ENCODE measurements around the gene TLL2. TPM values are rescaled to one million over a fixed set of nuclear protein-coding genes. Genes with fewer than 3 reads are reported as not detected.
"Not testable (repeated sequence)": the region's sequence is repeated elsewhere in the genome, so short reads cannot be mapped to it uniquely, and the experiment has no call there.

The TLL2 gene
- total RNA-seq, result 10.8 TPM
- long read RNA-seq, partial matches to known transcripts, result 6 of 7 reads
- long read RNA-seq, other reads (novel, unspliced or antisense), result 1 of 7 reads

DNA sequence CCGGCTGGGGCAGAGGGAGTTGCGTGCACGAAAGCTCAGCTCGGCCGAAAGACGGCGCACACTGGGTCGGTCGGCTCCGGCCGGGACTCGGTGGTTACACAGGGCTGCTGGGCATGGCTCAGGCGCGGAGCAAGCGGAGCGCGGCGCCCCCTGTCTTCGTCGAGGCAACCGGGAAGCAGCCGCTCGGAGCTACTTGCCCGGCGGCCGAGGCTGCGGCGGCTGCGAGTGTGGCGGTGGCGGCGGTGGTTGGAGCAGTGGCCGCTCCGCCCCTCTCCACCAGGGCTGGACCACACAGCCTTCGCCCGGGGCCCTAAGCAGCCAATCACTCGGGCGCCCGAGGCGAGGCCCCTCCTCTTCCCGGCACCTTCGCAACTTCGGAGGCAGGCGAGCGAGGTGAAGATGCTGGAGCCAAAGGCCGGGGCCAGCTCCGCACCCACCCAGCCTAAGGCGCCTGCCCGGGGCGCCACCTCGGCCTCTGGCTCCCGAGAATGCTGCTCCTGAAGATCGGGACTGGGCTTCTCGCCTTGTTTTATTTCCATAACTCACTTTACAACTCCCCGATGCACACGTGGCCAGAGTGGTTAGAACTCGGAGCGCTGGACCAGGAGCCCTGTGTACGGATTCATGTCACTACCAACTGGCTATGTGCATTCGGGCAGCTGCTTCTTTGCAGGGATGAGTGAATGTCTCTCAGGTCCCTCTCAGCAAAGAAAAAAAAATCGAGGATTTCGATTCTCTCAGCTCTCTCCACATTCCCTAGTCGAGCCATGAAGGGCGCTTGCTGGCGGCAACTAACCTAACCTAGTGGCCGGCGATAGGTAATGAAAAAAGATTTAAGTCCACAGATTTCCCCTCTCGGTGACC, at the start of gene TLL2:
Gene TLL2 (minus strand): TSS at position 229 of the 864 bp plus-strand sequence. CDS start 241 bp downstream, outside the sequence.
- intact Hi-C loops (cut with DNase I), result loop anchor here (1.0 to 5.0 kb wide), 3 partner anchors 117 to 233 kb away; no protein-coding TSS in a partner anchor
- DNase-seq (ENCODE audit: missing footprints) (peak; percentile 93), ATAC-seq (peak; percentile 96)

DNA sequence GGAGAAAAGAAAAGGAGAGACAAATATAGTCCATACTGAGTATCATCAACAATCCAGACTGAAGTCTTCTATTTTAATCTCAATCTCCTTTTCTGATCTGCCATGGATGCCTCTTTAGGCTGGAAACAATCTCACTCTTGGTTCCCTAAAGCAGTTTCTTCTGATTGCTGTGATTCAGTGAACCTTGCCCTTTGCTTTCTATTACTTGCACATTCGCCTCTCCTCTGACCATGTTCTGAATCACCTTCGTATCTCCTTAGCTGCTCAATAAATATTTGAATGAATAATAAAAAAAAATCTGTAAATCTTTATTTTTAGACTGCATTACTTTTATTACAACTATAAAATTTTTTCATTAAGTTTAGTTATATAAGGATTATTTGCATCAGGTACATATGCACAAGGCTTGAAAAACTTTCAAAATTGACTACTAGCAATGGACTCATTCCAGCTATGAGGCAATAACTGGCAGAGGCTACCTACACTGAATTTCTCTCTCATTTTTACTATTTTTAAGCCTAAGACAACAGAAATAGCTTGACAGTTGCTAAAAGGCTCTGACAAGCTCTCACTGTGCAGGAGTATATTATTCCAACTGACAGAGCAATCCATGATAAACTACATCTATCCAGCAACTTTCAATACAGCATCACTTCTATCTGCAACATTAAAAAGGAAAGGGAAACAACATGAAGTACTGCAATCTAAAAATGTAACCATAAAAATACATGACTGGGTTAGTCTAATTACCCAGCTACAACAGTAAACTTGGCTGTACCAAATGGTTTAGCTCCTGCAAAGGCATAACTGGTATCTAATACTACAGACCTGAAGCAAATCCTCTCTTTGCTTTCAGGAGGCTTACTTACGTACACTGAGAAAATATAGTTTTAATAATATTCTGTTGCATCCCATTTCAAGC, 47.5 kb upstream of the TLL2 start:
- intact Hi-C loops (cut with DNase I), result no loop called here
- ATAC-seq, result no peak
- DNase-seq (ENCODE audit: missing footprints), result no peak

DNA sequence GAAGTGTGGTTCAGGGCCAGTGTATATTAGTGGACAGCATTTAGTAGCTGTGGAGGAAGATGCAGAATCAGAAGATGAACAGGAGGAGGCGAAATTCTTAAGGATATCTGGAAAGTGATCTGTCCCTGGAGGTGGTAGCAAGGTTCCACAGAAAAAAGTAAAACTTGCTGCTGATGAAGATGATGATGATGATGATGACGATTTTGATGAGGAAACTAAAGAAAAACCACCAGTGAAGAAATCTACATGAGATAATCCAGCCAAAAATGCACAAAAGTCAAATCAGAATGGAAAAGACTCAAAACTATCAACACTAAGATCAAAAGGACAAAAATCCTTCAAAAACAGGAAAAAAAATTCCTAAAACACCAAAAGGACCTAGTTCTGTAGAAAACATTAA, 46.8 kb upstream of the TLL2 start:
- intact Hi-C loops (cut with DNase I), result no loop called here
- no peak for DNase-seq (ENCODE audit: missing footprints)
- ATAC-seq, result no peak

DNA sequence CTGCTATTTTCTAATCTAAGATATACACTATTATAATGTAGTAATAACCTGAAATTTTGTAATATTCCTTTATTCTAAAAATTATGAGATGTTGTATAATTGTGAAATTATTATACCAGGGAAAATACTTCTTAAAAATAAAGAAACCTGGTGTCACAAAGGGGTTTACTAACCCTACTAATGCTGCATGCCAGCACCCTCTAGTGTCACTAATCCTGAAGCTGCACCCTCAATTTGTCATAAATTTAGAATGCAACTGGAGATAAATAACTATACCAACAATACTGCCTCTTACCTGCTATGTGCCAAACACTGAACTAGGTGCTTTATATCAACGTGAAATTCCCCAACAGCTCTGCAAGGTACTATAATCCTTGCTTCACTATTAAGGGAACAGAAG, 42.3 kb upstream of the TLL2 start:
- DNase-seq (ENCODE audit: missing footprints) (no peak), ATAC-seq (no peak)
- intact Hi-C loops (cut with DNase I), result loop anchor here (5.0 kb wide), 2 partner anchors 159 to 179 kb away; no protein-coding TSS in a partner anchor

- ATAC-seq, result no peak
- DNase-seq (ENCODE audit: missing footprints), result no peak
- intact Hi-C loops (cut with DNase I), result loop anchor here (5.0 kb wide), 2 partner anchors 158 to 178 kb away; no protein-coding TSS in a partner anchor
Observed at GRCh38 chr10:96555330-96555729, 41.6 kb upstream of the TLL2 start.

- intact Hi-C loops (cut with DNase I), result no loop called here
- ATAC-seq (no peak), DNase-seq (ENCODE audit: missing footprints) (peak; percentile 68)
Observed at GRCh38 chr10:96548589-96548988, 34.9 kb upstream of the TLL2 start.

GRCh38 chr10:96545558-96545957, 31.8 kb upstream of the TLL2 start:
- ATAC-seq; DNase-seq (ENCODE audit: missing footprints); intact Hi-C loops (cut with DNase I): not testable (repeated sequence)

DNA sequence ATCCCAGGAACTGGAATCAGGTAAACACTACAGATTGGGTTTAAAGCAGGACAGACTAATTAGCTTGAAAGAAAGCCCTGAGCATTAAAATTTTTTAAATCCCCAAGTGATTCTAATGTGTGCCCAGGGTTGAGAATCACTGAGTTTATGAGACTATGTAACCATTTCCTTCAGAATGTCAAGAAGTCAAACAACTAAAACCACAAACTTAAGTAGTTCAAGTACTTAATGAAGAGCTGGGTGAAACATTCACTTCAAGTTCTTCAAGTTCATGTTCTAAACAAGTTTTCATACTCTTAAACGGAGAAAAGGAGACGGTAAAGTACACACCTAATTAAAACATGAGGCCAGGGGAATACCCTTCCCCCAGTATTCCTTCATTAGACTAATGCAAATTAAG, 28.2 kb upstream of the TLL2 start:
- DNase-seq (ENCODE audit: missing footprints), result no peak
- no peak for ATAC-seq
- intact Hi-C loops (cut with DNase I), result no loop called here

DNA sequence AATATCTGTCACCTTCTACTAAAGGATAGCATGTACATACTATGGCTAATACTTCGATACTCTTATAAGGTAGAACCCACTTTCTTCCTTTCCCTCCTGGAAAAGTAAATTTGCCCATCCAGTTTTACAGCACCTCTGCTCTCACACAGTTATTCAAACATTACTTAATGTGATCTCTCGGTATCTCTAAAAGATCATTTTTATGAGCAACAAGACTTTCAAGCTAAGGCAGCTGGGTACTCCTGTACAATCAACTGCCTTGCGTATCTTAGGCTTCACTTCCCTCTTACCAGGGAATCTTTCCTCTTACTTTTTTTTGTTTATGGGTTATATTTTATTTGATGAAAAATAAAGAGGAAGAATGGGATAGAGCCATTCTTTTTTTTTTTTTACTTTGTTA, 26.5 kb upstream of the TLL2 start:
- ATAC-seq (no peak), DNase-seq (ENCODE audit: missing footprints) (no peak)
- intact Hi-C loops (cut with DNase I), result no loop called here

GRCh38 chr10:96538683-96539082, 25.0 kb upstream of the TLL2 start:
- DNase-seq (ENCODE audit: missing footprints) (no peak), ATAC-seq (no peak)
- intact Hi-C loops (cut with DNase I), result no loop called here

- ATAC-seq (no peak), DNase-seq (ENCODE audit: missing footprints) (no peak)
- intact Hi-C loops (cut with DNase I), result no loop called here
Observed at GRCh38 chr10:96536129-96536528, 22.4 kb upstream of the TLL2 start.

DNA sequence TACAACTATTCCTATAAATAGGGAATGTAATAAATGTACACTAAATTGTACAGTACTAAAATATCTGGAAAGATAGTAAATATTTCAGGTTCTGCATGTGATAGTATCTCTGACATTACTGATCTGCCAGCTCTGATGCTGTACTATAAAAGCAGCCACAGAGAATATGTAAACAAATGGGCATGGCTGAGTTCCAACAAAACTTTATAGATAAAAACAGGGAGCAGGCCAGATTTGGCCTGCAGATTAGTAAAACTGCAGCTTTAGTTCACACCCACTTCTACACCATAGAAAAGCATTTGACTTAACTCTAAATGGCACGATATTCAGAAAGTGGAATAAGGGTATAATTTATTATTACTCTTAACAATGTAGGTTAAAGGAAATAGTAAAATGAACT, 18.8 kb upstream of the TLL2 start:
- intact Hi-C loops (cut with DNase I), result no loop called here
- ATAC-seq (no peak), DNase-seq (ENCODE audit: missing footprints) (no peak)

- DNase-seq (ENCODE audit: missing footprints) (no peak), ATAC-seq (peak; percentile 72)
- intact Hi-C loops (cut with DNase I), result no loop called here
Observed at GRCh38 chr10:96529634-96530279, 16.0 kb upstream of the TLL2 start.

DNA sequence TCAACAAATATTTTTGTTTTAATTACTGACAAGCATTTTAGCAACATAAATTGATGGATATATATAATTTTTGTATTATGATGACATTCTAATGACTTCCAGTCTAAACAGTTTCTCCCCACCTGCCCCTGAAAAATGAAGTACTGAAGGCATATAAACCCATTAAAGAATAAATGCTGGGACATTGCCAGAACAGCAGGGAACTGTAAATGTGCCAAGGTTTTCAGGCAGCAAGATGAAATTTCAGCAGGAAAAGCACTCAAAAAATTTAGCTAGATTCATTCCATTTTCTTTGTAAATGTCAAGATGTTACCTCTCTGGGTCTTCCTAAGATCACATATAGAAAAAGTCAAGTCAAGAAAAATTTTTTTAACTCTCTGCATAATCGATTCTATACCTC, 11.0 kb upstream of the TLL2 start:
- intact Hi-C loops (cut with DNase I), result no loop called here
- no peak for DNase-seq (ENCODE audit: missing footprints)
- ATAC-seq, result no peak

GRCh38 chr10:96517284-96517683, 3.6 kb upstream of the TLL2 start:
- no peak for ATAC-seq
- intact Hi-C loops (cut with DNase I), result no loop called here
- no peak for DNase-seq (ENCODE audit: missing footprints)

GRCh38 chr10:96516337-96516736, 2.6 kb upstream of the TLL2 start:
- ATAC-seq, result no peak
- intact Hi-C loops (cut with DNase I), result no loop called here
- no peak for DNase-seq (ENCODE audit: missing footprints)

DNA sequence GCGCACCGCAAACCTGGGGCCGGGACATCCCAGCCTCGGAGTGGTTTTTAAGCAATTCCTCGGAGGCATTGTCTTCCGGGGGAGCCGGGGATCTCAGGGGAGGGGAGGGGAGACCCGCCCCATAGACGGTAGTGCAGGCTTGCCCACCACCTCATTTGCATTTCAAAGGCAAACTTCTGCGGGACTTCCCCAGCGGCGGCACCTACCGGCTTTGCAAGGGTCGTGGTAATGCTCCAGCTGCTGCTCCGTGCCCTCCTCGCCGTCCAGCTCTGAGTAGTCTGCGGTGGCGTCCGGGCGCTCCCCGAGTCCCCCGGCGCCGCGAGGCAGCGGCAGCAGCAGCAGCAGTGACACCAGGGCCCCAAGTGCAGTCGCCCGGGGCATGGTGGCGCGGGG, 425 bp downstream of the TLL2 start:
- DNase-seq (ENCODE audit: missing footprints) (no peak), ATAC-seq (no peak)
- intact Hi-C loops (cut with DNase I), result loop anchor here (1.0 to 5.0 kb wide), 3 partner anchors 116 to 234 kb away; no protein-coding TSS in a partner anchor

- no peak for DNase-seq (ENCODE audit: missing footprints)
- intact Hi-C loops (cut with DNase I), result loop anchor here (1.0 to 5.0 kb wide), 3 partner anchors 115 to 235 kb away; no protein-coding TSS in a partner anchor
- peak; percentile 40 for ATAC-seq
Observed at GRCh38 chr10:96512524-96513304, 1.0 kb downstream of the TLL2 start.
